ENCODE data around the gene C2orf74.
"Not testable (repeated sequence)": the region's sequence is repeated elsewhere in the genome, so short reads cannot be mapped to it uniquely, and the experiment has no call there.

Gene C2orf74

DNA sequence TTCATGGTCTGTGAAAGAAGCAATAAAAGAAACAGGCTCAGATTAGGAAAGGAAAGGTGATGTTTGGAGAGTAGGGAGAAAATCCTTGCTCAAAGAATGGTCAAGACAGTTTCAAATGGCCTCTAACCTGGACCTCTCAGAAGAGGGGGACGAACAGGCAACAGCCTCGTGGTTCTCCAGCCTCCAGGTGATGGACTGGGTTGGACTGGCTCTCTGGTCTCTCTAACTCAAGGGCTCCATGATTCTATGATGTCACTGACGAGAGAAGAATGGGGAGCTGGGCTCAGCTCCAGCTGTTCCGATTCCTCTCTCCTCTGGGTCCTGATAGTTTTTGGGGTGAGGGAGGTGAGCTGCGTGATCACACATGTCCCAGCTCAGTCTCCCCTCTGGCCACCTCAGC is at the start of gene C2orf74:
Gene C2orf74, plus strand, starts transcription at position 301 of the 400 bp plus-strand sequence. CDS start 327 bp downstream, outside the sequence.
- no peak for DNase-seq

DNA sequence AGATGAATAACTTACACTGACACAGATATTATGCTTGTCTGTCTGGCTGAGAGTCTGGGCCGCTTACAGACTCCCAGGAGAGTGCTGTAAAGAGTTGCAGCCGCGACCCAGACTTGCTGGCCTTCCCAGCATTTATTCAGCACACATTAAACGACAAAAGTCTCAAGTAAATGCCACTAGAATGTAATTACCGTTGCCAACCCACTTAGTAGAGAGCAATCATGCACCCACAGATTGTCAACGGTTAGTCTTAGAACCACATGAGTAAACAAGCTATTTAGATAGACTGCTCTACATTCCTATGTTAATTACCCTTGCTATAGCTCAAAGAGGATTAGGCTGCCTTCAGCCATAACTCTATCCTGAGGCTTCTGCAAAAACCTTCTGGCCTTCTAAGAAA is 47.8 kb upstream of the C2orf74 start:
- DNase-seq: no peak

DNA sequence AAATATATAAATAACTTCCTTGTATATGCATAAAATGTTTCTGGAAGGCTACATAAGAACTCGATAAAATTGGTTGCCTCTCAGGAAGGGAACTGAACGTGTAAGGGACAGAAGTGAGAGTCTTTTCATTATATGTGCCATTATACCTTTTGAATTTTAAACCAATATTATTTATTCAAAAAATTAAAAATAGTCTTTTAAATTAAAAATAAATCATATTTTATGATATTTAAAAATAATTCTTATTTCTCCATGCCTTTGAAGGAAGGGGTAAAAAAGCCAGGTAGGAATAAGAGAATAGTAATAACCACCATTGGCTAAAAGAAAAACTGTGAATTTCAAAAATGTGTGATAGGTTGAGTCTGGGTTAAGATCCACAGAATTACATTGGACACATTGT is 45.7 kb upstream of the C2orf74 start:
- DNase-seq: no peak

DNA sequence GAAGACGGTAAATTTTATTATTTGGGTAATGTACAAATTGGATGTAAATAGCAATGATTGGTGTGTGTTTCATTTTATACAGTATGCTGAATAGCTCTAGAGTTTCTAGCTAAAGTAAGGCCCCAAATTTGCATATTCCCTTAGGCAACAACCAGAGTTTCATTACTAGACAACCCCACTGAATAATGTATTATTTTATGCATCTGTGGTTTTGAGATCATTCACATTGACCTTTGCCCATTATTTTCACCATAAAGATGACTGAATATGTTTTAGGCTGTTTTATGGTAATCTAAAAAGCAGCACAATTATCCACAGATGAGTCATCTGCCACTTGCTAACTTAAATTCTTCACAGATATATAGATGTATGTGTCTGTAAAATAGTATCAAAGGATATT is 44.5 kb upstream of the C2orf74 start:
- no peak for DNase-seq

DNA sequence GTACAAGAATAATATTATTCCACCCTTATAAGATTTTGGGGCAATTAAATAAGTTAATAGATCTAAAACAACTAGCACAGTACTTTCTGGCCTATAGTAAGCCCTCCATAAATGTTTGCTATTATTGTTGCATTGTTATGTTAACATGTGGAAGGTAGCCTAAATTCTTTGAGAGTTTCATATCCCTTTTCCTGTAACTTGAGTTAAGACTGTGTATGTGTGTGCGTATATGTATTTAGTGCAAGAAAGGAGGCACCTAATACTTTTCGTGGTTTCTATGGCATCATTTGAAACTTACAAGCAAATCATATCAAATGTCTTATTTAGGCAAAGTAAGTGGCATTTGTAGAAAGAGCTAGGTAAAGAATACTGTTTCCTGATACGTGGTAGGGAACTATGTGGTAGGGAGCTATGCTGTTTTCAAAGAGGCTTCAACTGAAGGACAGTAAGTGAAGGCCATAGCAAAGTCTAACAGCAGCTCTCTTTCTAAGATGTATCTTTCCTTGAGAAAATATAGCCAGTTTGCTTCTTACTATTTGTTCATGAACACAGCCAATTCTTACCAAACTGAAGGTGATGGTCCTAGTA is 36.8 kb upstream of the C2orf74 start:
- no peak for DNase-seq

DNA sequence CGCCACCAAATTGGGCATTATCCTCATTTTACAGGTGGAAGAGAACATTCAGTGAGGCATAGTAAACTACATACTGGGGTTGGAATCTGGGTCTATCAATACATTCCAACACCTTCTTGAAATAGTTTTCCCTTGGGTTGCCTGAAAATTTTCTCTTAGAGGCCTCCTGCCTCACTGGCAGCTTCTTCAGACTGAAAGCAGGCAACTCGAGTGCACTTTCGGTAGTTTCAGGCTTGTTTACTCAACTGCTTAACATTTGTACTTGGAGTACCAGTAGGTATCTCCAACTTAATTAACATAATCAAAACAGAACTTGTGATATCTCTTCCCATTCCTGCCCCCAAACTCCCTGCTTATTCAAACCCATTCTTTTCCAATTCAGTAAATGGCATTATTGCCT is 36.2 kb upstream of the C2orf74 start:
- no peak for DNase-seq

DNA sequence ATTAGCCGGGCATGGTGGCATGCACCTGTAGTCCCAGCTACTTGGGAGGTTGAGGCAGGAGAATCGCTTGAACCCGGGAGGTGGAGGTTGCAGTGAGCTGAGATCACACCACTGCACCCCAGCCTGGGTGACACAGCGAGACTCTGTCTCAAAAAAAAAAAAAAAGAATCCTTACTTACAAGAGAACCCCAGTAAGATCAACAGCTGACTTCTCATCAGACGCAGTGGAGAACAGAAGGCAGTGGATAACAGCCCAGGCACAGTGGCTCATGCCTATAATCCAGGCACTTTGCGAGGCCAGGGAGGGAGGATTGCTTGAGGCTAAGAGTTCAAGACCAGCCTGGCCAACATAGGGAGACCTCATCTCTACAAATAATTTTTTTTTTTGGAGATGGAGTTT is 33.9 kb upstream of the C2orf74 start:
- DNase-seq: not testable (repeated sequence)

DNA sequence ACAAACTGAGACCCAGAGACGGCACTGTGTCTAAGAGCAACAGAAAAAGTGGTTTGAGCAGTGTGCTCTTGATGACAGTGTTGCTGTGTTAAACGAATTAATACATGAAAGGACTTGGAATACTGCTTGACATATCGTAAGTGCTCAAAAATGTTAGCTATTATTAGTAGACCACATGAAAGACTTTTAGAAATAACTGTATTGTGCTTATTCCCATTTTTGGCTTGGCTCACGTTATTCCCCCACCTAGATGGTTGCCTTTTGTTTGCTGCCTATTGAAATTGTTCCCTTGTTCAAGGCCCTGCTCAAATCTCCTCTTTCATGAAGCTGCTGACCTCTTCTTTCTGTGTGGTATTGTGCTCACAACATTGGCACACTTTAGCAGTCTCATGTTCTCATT is 27.8 kb upstream of the C2orf74 start:
- no peak for DNase-seq

DNA sequence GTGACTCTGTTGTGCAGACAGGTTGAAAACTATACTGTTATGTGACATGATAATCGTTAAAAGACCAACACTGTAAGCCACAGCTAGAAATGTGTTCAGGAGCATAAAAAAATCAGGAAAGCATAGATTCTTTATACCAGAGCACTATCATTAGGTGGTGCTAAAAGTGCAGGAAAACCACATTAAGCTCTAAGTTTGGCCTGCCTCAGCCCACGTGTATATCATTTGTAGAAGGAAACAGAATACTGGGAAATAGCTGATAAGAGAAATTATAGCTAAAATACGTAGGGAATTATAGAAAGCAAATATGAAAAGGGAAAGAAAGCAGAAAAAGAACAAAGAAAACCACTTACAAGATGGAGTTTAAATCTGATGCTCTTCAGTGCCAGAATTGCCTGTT is 26.5 kb upstream of the C2orf74 start:
- peak; percentile 3 for DNase-seq

DNA sequence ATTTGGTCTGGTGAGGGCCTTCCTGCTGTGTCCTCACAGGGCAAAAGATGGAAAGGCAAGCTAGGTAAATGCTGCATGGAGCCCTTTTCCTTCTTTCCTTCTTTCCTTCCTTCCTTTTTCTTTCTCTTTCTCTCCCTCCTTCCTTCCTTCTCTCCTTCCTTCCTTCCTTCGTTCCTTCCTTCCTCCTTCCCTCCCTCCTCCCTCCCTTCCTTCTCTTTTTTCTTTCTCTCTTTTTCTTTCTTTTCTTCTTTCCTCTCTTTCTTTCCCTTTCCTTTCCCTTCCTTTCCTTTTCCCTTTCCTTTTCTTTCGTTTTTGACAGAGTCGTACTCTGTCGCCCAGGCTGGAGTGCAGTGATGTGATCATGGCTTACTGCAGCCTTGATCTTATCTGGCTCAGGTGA is 23.1 kb upstream of the C2orf74 start:
- DNase-seq: no peak

DNA sequence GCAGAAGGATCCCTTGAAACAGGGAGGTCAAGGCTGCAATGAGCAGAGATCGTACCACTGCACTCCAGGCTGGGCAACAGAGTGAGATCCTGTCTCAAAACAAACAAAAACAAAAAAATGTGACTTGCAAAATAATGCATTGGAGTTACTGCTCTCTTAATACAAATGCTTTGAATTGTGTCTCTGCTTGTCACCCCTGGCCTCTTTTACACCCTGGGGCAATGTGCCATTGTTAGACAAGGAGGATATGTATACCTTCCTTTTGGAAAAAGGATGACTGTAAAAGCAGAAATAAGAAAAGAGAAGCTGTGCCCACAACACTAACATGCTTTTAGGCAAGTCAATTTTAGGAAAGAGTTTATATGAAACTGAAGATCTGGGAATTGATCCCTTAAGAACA is 20.8 kb upstream of the C2orf74 start:
- no peak for DNase-seq

DNA sequence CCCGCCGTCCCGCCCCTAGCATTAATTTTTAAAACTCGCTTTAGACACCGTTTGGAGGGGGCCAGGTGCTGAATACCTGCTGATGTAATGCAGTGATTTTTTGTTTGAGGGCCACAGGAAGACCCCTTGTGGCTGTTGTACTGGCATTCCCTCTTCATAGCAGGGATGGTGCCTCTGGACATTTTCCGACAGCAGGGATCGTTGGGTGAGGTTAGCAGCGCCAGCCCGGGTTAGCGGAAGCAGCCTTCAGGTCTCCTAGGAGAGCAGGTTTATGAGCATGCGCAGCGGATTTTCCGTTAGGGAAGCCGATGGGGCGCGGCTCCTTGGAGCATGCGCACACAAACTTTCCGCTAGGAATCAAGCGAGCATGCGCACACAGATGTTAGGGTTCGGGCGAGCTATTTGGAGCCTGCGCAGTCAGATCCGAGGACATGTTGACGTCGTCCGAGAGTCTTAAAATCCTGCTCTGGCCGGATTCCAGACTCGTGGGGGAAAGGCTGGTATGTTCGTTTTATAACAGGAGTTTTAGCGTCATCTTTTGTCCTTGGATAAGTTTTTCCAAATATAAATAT is 17.2 kb upstream of the C2orf74 start:
- DNase-seq: peak; percentile 97

DNA sequence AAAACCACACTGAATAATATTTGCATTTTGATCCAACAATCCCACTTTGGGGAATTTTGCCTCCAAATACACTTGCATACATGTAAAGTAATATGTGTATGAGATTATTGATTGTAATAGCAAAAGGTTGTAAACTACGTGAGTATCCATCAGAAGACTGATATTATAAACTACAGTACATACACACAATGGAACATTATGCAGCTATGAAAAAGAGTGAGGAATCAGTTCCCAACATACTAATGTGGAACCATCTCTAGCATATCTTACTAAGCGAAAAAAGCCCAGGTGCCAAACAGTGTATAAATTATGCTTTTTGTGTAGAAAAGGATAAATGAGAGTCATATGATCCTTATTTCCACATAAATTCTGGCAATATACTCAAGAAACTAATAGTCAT is 16.0 kb upstream of the C2orf74 start:
- no peak for DNase-seq

DNA sequence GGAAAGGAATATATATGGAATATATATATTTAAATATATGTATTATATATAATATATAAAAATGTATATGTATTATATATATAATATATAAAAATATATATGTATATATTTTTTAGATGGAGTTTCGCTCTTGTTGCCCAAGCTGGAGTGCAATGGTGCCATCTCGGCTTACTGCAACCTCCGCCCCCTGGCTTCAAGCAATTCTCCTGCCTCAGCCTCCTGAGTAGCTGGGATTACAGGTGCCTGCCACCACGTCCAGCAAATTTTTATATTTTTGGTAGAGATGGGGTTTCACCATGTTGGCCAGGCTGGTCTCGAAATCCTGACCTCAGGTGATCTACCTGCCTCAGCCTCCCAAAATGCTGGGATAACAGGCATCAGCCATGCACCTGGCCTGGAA is 13.9 kb upstream of the C2orf74 start:
- not testable (repeated sequence) for DNase-seq

DNA sequence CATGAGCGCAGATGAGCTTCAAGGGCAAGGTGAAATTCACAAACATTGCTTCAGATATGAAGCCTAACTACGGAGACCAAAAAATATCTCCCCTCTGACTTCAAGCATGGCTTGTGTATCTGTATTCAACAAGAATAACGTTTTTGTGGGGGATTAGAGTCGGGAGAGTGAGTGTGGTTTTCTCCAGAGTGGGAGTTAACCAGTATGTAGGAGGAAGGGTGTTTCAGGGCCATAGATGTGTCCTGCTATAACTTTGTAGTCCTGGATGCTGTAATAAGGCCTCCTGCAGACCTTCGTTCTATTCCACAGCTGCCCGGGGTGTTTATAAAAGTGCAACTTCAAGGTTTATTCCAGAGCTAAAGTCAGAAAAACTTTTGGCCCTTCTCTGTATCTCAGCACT is 12.9 kb upstream of the C2orf74 start:
- no peak for DNase-seq

DNA sequence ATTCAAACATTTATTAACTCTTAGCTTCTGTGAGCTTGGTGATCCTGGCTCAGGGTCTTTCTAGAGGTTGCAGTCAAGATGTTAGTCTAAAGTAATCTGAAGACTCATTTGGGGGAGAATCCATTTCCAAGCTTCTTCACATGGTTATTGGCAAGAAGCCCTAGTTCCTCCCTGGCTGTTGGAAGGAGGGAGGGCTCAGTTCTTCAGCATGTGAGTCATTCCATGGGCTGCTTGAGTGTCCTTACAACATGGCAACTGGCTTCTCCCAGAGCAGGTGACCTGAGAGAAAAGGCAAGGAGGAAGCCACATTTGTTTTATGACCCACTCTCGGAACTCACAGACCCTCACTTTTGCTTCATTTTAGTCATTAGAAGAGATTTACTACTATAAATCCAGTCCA is 10.6 kb upstream of the C2orf74 start:
- no peak for DNase-seq

DNA sequence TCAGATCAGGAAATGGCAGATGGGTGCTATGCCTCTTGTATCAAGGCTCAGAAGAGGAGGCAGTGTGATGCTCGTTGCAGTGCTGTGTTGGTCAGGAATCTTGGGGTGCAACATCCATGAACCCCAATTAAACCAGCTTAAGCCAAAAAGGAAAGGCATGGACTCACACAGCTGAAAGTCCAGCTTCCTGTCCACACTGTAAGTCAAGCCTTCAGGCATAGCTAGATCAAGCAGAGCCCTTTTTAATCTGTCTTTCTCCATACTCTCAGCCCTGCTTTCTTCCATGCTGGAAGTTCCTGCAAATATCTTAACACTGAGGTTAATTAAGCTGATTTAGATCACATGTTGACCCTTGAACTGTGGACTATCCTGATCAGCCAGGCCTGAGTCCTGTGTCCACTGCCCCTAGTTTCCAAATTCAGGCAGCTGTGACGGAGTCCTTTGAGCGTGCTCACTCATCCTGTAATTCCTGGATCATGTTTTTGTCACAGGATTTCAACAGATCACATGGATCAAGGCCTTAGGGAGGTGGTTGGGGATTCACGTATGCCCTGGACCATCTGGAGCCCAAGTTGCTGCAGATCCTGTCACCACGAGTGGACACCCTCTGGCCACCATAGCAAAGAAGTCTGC is 4.5 kb upstream of the C2orf74 start:
- no peak for DNase-seq

DNA sequence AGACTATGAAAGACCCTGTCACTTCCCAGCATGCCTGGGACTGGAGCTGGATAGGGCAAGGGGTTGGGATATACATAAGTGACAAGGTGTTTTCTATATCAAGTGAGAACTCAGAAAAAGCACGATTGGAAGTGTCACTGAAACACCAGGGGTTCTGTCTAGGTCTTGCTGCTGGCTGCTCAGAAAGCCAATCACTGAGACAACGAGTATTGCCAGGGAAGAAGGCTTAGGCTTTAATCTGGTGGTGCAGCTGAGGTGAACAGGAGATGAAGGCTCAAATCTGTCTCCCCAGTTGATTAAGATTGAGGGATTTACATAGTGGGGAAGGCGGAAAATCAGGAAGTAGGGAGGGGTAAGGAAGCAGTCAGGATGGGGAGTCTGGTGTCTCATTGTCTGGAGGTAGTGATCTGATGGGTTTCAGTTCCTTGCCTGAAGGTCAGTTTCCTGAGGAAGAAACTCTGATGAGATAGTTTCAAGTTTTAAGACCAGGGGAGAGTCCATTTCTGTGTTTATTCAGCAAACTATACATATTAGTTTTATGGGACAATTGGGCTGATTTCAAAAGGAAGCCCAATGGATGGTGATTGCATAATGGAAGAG is 3.5 kb upstream of the C2orf74 start:
- DNase-seq: no peak

DNA sequence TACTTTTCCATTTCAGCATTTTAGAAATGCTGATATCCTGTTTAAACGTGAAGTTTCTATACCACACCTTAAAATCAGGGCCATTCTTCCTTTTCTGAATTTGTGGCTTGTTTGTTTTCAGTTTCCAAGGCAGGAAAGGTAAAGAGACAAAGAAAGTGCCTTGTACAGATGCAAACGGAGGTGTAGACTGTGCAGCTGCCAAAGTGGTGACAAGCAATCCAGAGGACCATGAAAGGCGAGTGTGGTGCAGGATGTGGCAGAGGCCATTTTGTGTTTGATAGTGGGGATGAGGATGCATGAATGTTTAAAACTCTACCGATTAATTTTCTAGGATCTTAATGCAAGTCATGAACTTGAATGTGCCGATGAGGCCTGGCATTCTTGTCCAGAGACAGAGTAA is 733 bp downstream of the C2orf74 start:
- no peak for DNase-seq

DNA sequence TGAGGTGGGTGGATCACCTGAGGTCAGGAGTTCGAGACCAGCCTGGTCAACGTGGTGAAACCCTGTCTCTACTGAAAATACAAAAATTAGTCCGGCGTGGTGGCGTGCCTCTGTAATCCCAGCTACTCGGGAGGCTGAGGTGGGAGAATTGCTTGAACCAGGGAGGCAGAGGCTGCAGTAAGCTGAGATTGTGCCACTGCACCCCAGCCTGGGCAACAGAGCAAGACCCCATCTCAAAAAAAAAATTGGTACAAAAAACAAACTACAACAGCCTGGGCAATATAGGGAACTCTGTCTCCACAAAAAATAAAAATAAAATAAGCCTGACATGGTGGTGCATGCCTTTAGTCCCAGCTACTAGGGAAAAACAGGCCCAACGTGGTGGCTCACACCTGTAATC is 3.1 kb downstream of the C2orf74 start:
- DNase-seq: not testable (repeated sequence)

DNA sequence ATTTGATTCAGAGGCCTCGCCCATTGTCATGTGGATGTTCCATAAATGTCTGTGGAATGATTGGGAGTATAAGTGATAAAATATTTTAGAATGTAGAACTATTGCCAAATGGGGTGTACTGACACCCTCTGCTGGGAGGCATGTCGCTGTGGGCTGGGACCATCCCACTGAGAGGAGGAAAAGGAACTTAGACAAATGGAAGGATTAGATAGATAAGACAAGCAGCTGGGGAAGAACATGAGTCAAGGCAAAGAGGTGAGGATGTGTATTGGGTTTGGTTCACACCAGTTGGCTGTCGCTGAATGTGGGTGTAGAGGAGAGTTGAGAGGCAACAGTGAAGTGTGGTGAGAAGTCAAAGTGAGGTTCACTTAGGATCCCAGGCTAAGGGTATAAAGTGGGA is 4.0 kb downstream of the C2orf74 start:
- no peak for DNase-seq

DNA sequence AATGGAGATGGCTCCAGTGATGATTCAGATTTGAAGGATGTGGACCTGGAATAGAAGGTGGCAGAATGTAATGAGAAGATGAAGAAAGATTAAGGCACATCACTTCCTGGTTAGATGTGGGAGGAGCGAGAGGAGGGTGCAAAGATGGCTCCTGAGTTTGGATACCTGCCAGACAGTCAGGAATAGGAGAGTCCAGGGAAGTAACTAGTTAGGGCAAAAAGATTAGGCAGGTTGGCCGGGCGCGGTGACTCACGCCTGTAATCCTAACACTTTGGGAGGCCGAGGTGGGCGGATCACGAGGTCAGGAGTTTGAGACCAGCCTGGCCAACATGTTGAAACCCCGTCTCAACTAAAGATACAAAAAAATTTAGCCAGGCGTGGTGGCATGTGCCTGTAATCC is 5.6 kb downstream of the C2orf74 start:
- no peak for DNase-seq

DNA sequence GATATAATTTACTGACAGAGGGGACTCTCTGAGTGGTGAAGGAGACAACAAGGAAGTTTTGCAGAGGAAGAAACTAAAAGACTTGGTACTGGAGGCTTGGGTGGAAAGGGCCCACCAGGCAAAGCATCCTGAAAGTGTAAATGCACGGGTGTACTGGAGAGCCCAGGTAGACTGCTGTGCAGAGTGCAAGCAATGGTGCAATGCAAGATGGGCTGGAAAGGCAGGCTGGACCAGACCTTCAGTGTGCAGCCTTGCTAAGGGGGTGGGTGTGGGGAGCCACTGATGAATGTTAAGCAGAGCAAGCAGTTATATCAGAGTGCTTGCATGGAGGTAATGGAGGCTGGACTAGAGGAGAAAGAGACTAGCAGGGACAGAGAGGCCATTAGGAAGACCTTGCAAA is 10.7 kb downstream of the C2orf74 start:
- DNase-seq: no peak

DNA sequence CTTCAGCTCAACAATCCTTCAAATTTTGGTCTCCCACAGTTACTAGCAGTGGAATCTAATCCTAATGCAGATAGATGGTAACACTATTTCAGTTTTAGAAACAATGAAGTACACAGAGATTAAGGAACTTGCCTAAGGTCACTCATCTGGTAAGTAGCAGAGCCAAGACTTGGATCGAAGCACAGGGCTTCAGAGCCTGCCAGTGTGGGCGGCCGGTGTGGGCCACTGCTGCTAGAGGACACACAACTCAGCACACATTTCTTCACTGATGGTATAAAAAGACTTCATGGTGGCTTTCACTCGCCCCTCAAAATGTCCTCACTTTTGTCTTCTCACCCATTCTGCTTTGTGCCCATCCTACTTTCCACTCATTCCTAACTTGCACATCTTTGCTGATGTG is 11.1 kb downstream of the C2orf74 start:
- DNase-seq: no peak

DNA sequence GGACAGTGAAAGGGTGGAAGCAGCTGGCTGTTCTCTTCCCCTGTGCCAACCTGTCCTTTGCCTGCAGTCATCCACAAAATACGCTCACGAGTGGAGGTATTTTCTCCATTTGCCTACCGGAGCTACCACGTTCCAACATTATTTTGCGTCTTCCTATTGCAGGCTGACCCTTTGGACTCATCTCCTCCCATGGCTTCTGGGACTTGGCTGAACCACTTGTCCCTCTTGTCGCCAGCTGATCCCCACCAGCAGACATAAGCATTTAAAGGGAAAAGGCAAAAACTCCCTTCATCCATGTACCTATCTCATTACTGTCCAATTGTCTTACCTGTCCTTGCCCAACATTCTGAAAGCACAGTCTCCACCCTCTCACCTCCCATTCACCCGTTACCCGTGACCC is 13.0 kb downstream of the C2orf74 start:
- no peak for DNase-seq
